Neural cell (in vitro differentiated cells): ENCODE data around the gene METTL3.

ENCODE experiments used
- CTCF ChIP-seq: fragments of 450-650 bp; IDR thresholded peaks from 2 replicates; pipeline ENCODE4 v1.5.1; 2014; ENCODE audit warnings: antibody characterized with exemption, mild to moderate bottlenecking, moderate library complexity; ENCODE audit not compliant: poor library complexity, severe bottlenecking
- EP300 ChIP-seq: fragments of 450-650 bp; conservative IDR thresholded peaks from 2 replicates; pipeline ENCODE4 v1.6.1; 2014; ENCODE audit warnings: antibody characterized with exemption, mild to moderate bottlenecking, moderate library complexity; ENCODE audit not compliant: poor library complexity, severe bottlenecking
- EZH2 ChIP-seq: fragments of 200-600, 300-800 bp; shearing (Covaris generic), sonication (generic); IDR thresholded peaks from 2 replicates; pipeline ENCODE4 v1.6.1; 2014; ENCODE audit warnings: antibody characterized with exemption, low read length, borderline replicate concordance, mild to moderate bottlenecking; ENCODE audit not compliant: insufficient read depth, poor library complexity, severe bottlenecking
- MXI1 ChIP-seq: fragments of 450-650 bp; conservative IDR thresholded peaks from 2 replicates; pipeline ENCODE4 v1.6.1; 2014; ENCODE audit warnings: antibody characterized with exemption, mild to moderate bottlenecking; ENCODE audit not compliant: poor library complexity, severe bottlenecking
- POLR2AphosphoS5 ChIP-seq: IDR thresholded peaks from 2 replicates; pipeline ENCODE4 v1.6.1; 2012
- RAD21 ChIP-seq: fragments of 450-650 bp; conservative IDR thresholded peaks from 2 replicates; pipeline ENCODE4 v1.6.1; 2014; ENCODE audit warnings: antibody characterized with exemption, mild to moderate bottlenecking, moderate library complexity
- TF ChIP-seq, protein P1 (sequence below): IDR thresholded peaks from 2 replicates; pipeline ENCODE4 v1.6.1; 2012; ENCODE audit warnings: borderline replicate concordance

DNA sequence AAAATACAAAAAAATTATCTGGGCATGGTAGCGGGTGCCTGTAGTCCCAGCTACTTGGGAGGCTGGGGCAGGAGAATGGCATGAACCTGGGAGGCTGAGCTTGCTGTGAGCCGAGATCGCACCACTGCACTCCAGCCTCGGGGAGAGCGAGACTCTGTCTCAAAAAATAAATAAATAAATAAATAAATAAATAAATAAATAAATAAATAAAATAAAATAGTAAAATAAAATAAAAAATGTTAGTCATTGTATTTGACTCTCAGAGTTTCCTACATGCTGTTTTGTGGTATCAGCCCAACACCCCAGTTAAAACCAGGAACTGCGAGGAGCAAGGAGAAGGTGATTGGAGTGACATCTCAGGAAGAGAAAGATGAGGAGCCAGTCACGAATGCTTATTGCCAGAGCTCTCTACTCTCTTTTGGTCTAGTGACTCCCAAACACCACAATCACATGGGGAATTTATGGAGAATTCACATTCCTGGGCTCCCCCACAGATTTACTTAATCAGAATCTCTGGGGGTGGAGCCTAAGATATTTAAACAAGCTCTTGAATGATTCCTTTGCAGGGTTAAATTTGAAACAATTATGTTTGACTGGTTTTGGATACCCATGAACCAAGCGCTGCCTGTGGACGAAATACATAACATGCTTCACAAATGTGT, 30.4 kb upstream of the METTL3 start:
- TF ChIP-seq MXI1 = no peak
- no peak for TF ChIP-seq CTCF
- TF ChIP-seq, protein P1, sequence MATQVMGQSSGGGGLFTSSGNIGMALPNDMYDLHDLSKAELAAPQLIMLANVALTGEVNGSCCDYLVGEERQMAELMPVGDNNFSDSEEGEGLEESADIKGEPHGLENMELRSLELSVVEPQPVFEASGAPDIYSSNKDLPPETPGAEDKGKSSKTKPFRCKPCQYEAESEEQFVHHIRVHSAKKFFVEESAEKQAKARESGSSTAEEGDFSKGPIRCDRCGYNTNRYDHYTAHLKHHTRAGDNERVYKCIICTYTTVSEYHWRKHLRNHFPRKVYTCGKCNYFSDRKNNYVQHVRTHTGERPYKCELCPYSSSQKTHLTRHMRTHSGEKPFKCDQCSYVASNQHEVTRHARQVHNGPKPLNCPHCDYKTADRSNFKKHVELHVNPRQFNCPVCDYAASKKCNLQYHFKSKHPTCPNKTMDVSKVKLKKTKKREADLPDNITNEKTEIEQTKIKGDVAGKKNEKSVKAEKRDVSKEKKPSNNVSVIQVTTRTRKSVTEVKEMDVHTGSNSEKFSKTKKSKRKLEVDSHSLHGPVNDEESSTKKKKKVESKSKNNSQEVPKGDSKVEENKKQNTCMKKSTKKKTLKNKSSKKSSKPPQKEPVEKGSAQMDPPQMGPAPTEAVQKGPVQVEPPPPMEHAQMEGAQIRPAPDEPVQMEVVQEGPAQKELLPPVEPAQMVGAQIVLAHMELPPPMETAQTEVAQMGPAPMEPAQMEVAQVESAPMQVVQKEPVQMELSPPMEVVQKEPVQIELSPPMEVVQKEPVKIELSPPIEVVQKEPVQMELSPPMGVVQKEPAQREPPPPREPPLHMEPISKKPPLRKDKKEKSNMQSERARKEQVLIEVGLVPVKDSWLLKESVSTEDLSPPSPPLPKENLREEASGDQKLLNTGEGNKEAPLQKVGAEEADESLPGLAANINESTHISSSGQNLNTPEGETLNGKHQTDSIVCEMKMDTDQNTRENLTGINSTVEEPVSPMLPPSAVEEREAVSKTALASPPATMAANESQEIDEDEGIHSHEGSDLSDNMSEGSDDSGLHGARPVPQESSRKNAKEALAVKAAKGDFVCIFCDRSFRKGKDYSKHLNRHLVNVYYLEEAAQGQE = no peak
- TF ChIP-seq EZH2 = no peak
- no peak for TF ChIP-seq EP300
- no peak for TF ChIP-seq POLR2AphosphoS5
- no peak for TF ChIP-seq RAD21
